ENCODE results near the gene NUBP2.

DNA sequence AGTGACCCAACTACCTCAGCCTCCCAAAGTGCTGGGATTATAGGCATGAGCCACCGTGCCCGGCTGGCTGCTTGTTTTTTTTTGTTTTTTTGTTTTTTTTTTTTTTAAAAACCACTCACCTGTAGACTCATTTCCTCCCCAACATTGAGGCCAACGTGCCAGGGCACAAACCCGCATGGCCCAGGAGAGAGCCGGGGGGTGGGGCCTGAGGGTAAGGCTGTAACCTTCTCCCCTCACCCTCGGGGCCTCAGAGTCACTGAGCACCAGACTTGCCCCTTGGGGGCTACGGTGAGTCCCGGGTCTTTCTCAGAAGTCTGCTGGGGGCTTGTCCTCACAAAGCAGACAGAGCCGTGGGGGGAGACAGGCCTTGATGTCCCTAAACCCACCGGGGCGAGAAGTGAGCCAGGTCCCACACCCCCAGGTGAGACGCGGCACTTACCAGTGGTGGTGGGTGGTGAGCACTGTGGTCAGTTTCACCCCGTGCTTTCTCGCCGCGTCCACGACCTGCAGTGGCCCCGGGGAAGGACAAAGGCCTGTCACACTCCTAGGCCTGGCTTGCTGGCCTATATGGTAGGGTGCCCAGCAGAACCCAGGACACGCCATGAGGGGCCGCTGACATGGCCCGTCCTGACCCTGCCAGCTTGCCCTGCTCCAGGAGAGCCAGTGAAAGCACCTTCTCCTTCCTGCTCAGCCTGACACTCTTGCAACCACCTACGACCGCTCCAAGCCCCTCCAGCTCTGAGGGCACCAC is 39.3 kb downstream of the NUBP2 start:
- TF ChIP-seq, protein P1, sequence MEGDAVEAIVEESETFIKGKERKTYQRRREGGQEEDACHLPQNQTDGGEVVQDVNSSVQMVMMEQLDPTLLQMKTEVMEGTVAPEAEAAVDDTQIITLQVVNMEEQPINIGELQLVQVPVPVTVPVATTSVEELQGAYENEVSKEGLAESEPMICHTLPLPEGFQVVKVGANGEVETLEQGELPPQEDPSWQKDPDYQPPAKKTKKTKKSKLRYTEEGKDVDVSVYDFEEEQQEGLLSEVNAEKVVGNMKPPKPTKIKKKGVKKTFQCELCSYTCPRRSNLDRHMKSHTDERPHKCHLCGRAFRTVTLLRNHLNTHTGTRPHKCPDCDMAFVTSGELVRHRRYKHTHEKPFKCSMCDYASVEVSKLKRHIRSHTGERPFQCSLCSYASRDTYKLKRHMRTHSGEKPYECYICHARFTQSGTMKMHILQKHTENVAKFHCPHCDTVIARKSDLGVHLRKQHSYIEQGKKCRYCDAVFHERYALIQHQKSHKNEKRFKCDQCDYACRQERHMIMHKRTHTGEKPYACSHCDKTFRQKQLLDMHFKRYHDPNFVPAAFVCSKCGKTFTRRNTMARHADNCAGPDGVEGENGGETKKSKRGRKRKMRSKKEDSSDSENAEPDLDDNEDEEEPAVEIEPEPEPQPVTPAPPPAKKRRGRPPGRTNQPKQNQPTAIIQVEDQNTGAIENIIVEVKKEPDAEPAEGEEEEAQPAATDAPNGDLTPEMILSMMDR (IDR thresholded peaks at IDR 0.05), result no peak
- TF ChIP-seq POLR2A (IDR thresholded peaks at IDR 0.05) (no peak), POLR2AphosphoS5 (IDR thresholded peaks at IDR 0.05) (no peak)

Data from suprapubic skin (tissue), 4 donors.